ENCODE results near the gene ADGRD1.

DNA sequence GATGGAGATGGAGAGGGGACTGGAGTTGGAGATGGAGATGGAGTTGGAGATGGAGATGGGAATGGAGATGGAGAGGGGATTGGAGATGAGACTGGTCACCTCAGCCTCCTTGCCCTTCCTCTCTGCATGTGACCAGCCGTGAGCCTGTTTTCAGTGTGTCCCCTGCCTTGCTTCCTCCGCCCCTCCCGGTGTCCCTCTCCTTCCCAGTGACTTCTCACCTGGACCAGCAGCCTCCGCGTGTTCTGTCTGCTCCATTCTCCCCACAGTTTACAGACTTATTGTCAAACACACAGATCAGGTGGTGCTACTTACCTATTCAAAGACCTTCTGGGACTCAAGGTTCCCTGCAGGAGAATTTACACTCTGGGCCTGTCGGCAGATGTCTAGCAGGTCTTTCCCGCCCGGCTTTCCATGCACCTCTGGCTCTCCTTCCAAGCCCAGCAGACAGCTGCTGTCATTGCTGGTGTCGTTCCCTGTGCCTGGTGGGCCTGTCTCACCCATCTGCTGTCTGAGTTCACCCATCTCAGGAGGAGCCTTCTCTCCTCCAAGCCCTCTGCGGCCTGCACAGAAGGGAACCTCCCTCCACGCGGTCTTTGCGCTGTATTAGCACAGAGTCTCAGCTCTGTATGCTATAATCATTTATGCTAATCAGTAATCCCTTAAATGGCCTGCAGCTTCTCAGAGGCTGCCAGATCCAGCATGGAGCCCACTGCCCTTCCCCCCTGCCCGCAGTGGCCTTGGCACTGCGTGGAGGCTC is 62.1 kb downstream of the ADGRD1 start:
- TF ChIP-seq CTCF (IDR thresholded peaks at IDR 0.05; ENCODE audit: low read depth, low read length, poor library complexity, severe bottlenecking), result no peak
- TF ChIP-seq EZH2phosphoT487 (IDR thresholded peaks at IDR 0.05; ENCODE audit: borderline replicate concordance, low read length), result no peak
